Peyer's patch (tissue), 4 donors: ENCODE data around the gene SGO2. TPM values are rescaled to one million over a fixed set of nuclear protein-coding genes. Genes with fewer than 3 reads are reported as not detected.
"Not testable (repeated sequence)": the region's sequence is repeated elsewhere in the genome, so short reads cannot be mapped to it uniquely, and the experiment has no call there.

Experiments used
- DNase-seq, 3 donors: peaks; one replicate each; pipeline ENCODE4 v3.0.0-alpha.2; 2017 to 2019
- H3K27ac ChIP-seq, 4 donors: fragments of 200-600 bp; sonication (generic); one replicate each; pipeline ENCODE4 v1.5.1; 2016 to 2019
- H3K27me3 ChIP-seq, 2 donors: fragments of 200-600 bp; sonication (generic); one replicate each; pipeline ENCODE4 v1.5.1; 2019
- H3K36me3 ChIP-seq, 3 donors: fragments of 200-600 bp; sonication (generic); one replicate each; pipeline ENCODE4 v1.5.1; 2016 to 2019
- H3K4me1 ChIP-seq, 4 donors: fragments of 200-600 bp; sonication (generic); one replicate each; pipeline ENCODE4 v1.5.1; 2016 to 2019
- H3K4me3 ChIP-seq, 4 donors: fragments of 200-600 bp; sonication (generic); 1 replicate in 3 of 4; 2 replicates in 1 of 4; pipeline ENCODE4 v1.5.1; 2016 to 2019; ENCODE audit warnings: mild to moderate bottlenecking in 1 of 4
- H3K9me3 ChIP-seq, 4 donors: fragments of 200-600 bp; sonication (generic); one replicate each; pipeline ENCODE4 v1.5.1; 2016 to 2019; ENCODE audit warnings: mild to moderate bottlenecking in 1 of 4
- CTCF ChIP-seq, 6 experiments: fragments of 450-650 bp in 4 of 6; fragments of 200-600 bp in 2 of 6; sonication (generic) in 1 of 6; IDR thresholded peaks; one replicate each; pipeline ENCODE4 v1.5.1; 2017 to 2019; ENCODE audit warnings: antibody characterized with exemption in 6 of 6, mild to moderate bottlenecking in 3 of 6, moderate library complexity in 1 of 6
- POLR2A ChIP-seq, 2 donors: fragments of 450-650 bp; IDR thresholded peaks; one replicate each; pipeline ENCODE4 v1.5.1; 2017; ENCODE audit warnings: antibody characterized with exemption in 2 of 2, mild to moderate bottlenecking in 2 of 2, moderate library complexity in 2 of 2
- total RNA-seq, 4 donors: library from RNA; depleted of rRNA; stranded (reverse); fragments of >200 nt; gene quantifications; one replicate each; pipeline ENCODE4 v1.1.0, GENCODE V29; 2016

The SGO2 gene
- total RNA-seq, 4 donors from 2014 or later: 2.5 to 10.0 (median 6.7) TPM

GRCh38 chr2:200604571-200605255 lies 78.7 kb downstream of the SGO2 start:
- Histone ChIP-seq H3K27me3 (no peaks in the 10 kb centered on the region), H3K36me3 (no peaks in the 10 kb centered on the region), H3K9me3 (no peaks in the 10 kb centered on the region), H3K27ac (no peak overlapping the region), H3K4me1 (no peaks in the 10 kb centered on the region), H3K4me3 (no peak overlapping the region)
- no peak for DNase-seq
- TF ChIP-seq POLR2A (IDR thresholded peaks at IDR 0.05) (no peak), CTCF (IDR thresholded peaks at IDR 0.05) (no peak)

GRCh38 chr2:200608341-200609027 lies 82.5 kb downstream of the SGO2 start:
- H3K36me3 ChIP-seq: no peaks in the 10 kb centered on the region
- no peak for DNase-seq
- H3K27ac ChIP-seq: no peak overlapping the region
- H3K4me1 ChIP-seq: no peaks in the 10 kb centered on the region
- H3K27me3 ChIP-seq: no peaks in the 10 kb centered on the region
- no peak for TF ChIP-seq CTCF (IDR thresholded peaks at IDR 0.05)
- no peak for TF ChIP-seq POLR2A (IDR thresholded peaks at IDR 0.05)
- no peaks in the 10 kb centered on the region for H3K9me3 ChIP-seq
- H3K4me3 ChIP-seq: no peak overlapping the region

- TF ChIP-seq POLR2A (IDR thresholded peaks at IDR 0.05): no peak
- TF ChIP-seq CTCF (IDR thresholded peaks at IDR 0.05): no peak
- H3K4me3 ChIP-seq: no peak overlapping the region
- H3K27me3 ChIP-seq: no peaks in the 10 kb centered on the region
- no peak for DNase-seq
- H3K36me3 ChIP-seq: no peaks in the 10 kb centered on the region
- no peaks in the 10 kb centered on the region for H3K9me3 ChIP-seq
- no peak overlapping the region for H3K27ac ChIP-seq
- no peaks in the 10 kb centered on the region for H3K4me1 ChIP-seq
Observed at GRCh38 chr2:200609028-200609614, 83.1 kb downstream of the SGO2 start.

DNA sequence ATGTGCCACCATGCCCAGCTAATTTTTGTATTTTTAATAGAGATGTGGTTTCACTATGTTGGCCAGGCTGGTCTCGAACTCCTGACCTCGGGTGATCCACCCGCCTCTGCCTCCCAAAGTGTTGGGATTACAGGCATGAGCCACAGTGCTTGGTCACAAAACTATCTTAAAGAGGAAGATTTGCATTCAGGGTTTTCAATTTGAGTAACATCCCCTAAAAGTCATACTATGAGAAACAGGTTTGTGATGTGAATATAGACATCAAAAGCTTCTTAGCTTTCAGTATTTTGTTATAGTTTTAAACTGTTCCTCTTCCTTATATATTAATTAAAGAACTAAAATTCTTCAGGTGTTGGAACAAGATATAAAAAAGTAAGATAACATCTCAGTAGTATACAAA lies 84.2 kb downstream of the SGO2 start:
- H3K9me3 ChIP-seq, H3K4me3 ChIP-seq, H3K36me3 ChIP-seq: not testable (repeated sequence)

GRCh38 chr2:200613692-200614091 lies 87.7 kb downstream of the SGO2 start:
- DNase-seq: no peak
- Histone ChIP-seq H3K27ac (no peak overlapping the region), H3K27me3 (no peaks in the 10 kb centered on the region), H3K36me3 (no peaks in the 10 kb centered on the region), H3K4me3 (no peak overlapping the region), H3K4me1 (no peaks in the 10 kb centered on the region), H3K9me3 (no peaks in the 10 kb centered on the region)
- TF ChIP-seq POLR2A (IDR thresholded peaks at IDR 0.05) (no peak), CTCF (IDR thresholded peaks at IDR 0.05) (no peak)

More for the DNA sequence above, 84.2 kb downstream of the SGO2 start:
- H3K27me3 ChIP-seq, H3K27ac ChIP-seq, DNase-seq, H3K4me1 ChIP-seq: not testable (repeated sequence)

DNA sequence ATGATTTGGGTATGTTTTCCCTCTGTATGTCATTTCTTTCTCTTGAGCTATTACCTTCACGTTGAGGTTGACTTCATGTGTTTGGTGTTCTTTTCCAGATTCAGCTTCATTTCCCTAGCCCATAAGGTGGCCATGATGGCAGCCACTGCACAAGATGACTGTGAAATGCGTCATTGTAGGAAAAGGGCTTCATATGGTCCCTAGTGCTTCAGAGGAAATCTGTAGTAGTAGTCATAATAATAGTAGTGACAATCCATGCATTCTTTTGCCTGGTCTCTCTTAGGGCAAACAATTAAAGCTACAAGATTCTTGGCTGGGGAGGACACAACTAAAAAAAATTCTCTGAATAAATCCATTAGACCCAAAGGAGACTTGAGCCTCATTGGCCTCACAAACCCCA lies 88.2 kb downstream of the SGO2 start:
- DNase-seq: no peak
- H3K27me3 ChIP-seq: no peaks in the 10 kb centered on the region
- no peaks in the 10 kb centered on the region for H3K9me3 ChIP-seq
- H3K4me1 ChIP-seq: no peaks in the 10 kb centered on the region
- H3K27ac ChIP-seq: no peak overlapping the region
- H3K36me3 ChIP-seq: no peaks in the 10 kb centered on the region
- TF ChIP-seq CTCF (IDR thresholded peaks at IDR 0.05): no peak
- no peak overlapping the region for H3K4me3 ChIP-seq
